Measurements from ENCODE around the gene BMPER. TPM values are rescaled to one million over a fixed set of nuclear protein-coding genes. Genes with fewer than 3 reads are reported as not detected.
A peak's percentile ranks its signal among the peaks of the same experiment; 100 is the strongest.

BMPER gene
- total RNA-seq, 1 experiment from 2014 or later = 6.7 TPM

DNA sequence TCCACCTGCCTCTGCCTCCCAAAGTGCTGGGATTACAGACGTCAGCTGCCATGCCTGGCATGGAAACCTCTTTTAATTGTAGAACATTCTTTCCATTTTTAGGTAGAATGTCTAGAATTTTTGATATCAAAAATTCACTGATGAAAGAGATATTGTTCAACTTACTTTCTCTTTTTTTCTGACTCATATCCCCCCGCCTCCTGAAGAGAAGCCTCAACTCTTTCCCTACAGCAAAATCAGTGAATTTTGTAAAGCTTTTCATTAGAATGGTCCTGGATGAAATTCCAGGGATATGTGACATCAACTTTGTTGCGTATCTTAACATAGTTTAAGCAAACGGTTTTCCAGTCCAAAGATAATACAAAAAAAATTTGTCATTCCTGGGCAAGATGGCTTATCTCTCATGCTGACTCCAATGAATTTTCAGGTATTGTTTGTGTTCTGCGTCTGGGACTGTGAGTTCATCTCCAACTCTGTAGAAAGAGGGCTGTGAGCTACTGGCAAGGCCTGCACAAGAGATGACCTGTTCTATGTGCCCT, 256.8 kb downstream of the BMPER start:
- TF ChIP-seq, protein P1, sequence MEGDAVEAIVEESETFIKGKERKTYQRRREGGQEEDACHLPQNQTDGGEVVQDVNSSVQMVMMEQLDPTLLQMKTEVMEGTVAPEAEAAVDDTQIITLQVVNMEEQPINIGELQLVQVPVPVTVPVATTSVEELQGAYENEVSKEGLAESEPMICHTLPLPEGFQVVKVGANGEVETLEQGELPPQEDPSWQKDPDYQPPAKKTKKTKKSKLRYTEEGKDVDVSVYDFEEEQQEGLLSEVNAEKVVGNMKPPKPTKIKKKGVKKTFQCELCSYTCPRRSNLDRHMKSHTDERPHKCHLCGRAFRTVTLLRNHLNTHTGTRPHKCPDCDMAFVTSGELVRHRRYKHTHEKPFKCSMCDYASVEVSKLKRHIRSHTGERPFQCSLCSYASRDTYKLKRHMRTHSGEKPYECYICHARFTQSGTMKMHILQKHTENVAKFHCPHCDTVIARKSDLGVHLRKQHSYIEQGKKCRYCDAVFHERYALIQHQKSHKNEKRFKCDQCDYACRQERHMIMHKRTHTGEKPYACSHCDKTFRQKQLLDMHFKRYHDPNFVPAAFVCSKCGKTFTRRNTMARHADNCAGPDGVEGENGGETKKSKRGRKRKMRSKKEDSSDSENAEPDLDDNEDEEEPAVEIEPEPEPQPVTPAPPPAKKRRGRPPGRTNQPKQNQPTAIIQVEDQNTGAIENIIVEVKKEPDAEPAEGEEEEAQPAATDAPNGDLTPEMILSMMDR (conservative IDR thresholded peaks at IDR 0.05; ENCODE audit: low read depth, low read length) = no peak
- no peak for DNase-seq (ENCODE audit: low spot score)
- no peaks in the 10 kb centered on the region for H3K27me3 ChIP-seq (replicated peaks; ENCODE audit: insufficient read depth, low read depth, low read length, poor library complexity)
- intact Hi-C loops (cut with micrococcal nuclease; ENCODE audit: unreplicated experiment) = no loop called here
- H3K27ac ChIP-seq (ENCODE audit: low read depth, low read length, poor library complexity, severe bottlenecking) = no peak overlapping the region
- H3K4me1 ChIP-seq (ENCODE audit: insufficient read depth, low read length, poor library complexity, severe bottlenecking) = peaks cover 20% of the 10 kb centered on the region
- no peak overlapping the region for H3K4me3 ChIP-seq (ENCODE audit: low read depth, low read length, poor library complexity, severe bottlenecking)
- no peaks in the 10 kb centered on the region for H3K9me3 ChIP-seq (ENCODE audit: low read depth, low read length, poor library complexity, severe bottlenecking)
- POLR2A ChIA-PET (ENCODE audit: low non-redundant PET) = no interaction called here
- H3K36me3 ChIP-seq (ENCODE audit: insufficient read depth, low read length, poor library complexity, severe bottlenecking) = no peaks in the 10 kb centered on the region
- CTCF ChIA-PET = interaction anchor here (0.7 kb wide), 1 partner anchor 91 kb away, joined by 3 read pairs; no protein-coding TSS in a partner anchor
- no TSS peak for BruUV-seq (replicated peaks)

- CTCF ChIA-PET = no interaction called here
- intact Hi-C loops (cut with micrococcal nuclease; ENCODE audit: unreplicated experiment) = no loop called here
Measured at GRCh38 chr7:34162677-34163076, 257.3 kb downstream of the BMPER start.

DNA sequence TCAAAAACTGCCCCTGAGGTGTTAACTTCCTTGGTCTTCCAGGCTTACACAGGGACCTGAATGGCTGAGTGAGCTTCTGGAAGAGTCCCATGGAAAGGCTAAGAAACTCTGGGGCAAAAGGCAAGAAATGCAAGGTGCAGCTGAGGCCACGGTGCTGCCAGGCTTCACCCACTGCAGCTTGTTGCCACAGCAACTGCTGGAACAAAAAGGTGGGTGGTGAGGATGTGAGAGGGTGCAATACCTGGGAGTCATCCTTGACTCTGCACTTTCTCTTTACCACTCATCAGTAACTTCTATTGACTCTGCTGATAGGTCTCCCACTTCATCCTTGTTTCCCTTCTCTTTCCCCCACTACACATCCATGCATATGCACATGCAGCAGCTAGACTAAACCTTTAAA, 258.6 kb downstream of the BMPER start:
- no TSS peak for BruUV-seq (replicated peaks)
- H3K27ac ChIP-seq (ENCODE audit: low read depth, low read length, poor library complexity, severe bottlenecking) = no peak overlapping the region
- ChIA-PET POLR2A (ENCODE audit: low non-redundant PET) (interaction anchor here (0.5 kb wide), 1 partner anchor 116 kb away, joined by 3 read pairs; no protein-coding TSS in a partner anchor), CTCF (no interaction called here)
- peaks cover 16% of the 10 kb centered on the region for H3K4me1 ChIP-seq (ENCODE audit: insufficient read depth, low read length, poor library complexity, severe bottlenecking)
- no peak for DNase-seq (ENCODE audit: low spot score)
- no peaks in the 10 kb centered on the region for H3K36me3 ChIP-seq (ENCODE audit: insufficient read depth, low read length, poor library complexity, severe bottlenecking)
- TF ChIP-seq, protein P1 (conservative IDR thresholded peaks at IDR 0.05; ENCODE audit: low read depth, low read length) = no peak
- no peak for TF ChIP-seq EZH2 (IDR thresholded peaks at IDR 0.05; ENCODE audit: borderline replicate concordance, low read depth, low read length, poor library complexity, severe bottlenecking)
- H3K27me3 ChIP-seq (replicated peaks; ENCODE audit: insufficient read depth, low read depth, low read length, poor library complexity) = no peaks in the 10 kb centered on the region
- H3K4me3 ChIP-seq (ENCODE audit: low read depth, low read length, poor library complexity, severe bottlenecking) = no peak overlapping the region
- intact Hi-C loops (cut with micrococcal nuclease; ENCODE audit: unreplicated experiment) = no loop called here
- H3K9me3 ChIP-seq (ENCODE audit: low read depth, low read length, poor library complexity, severe bottlenecking) = no peaks in the 10 kb centered on the region

More at GRCh38 chr7:34162677-34163076, 257.3 kb downstream of the BMPER start:
- H3K4me1 ChIP-seq (ENCODE audit: insufficient read depth, low read length, poor library complexity, severe bottlenecking) = peaks cover 20% of the 10 kb centered on the region
- H3K27ac ChIP-seq (ENCODE audit: low read depth, low read length, poor library complexity, severe bottlenecking) = no peak overlapping the region
- H3K36me3 ChIP-seq (ENCODE audit: insufficient read depth, low read length, poor library complexity, severe bottlenecking) = no peaks in the 10 kb centered on the region
- DNase-seq (ENCODE audit: low spot score) = peak; percentile 30
- POLR2A ChIA-PET (ENCODE audit: low non-redundant PET) = no interaction called here
- no peak overlapping the region for H3K4me3 ChIP-seq (ENCODE audit: low read depth, low read length, poor library complexity, severe bottlenecking)
- H3K9me3 ChIP-seq (ENCODE audit: low read depth, low read length, poor library complexity, severe bottlenecking) = no peaks in the 10 kb centered on the region
- BruUV-seq (replicated peaks) = no TSS peak
- no peaks in the 10 kb centered on the region for H3K27me3 ChIP-seq (replicated peaks; ENCODE audit: insufficient read depth, low read depth, low read length, poor library complexity)
- TF ChIP-seq EZH2 (IDR thresholded peaks at IDR 0.05; ENCODE audit: borderline replicate concordance, low read depth, low read length, poor library complexity, severe bottlenecking) = no peak
- TF ChIP-seq, protein P1 (conservative IDR thresholded peaks at IDR 0.05; ENCODE audit: low read depth, low read length) = no peak
